PC-9 (cell line): ENCODE results near the gene PROCR. TPM values are rescaled to one million over a fixed set of nuclear protein-coding genes. Genes with fewer than 3 reads are reported as not detected.
"Not testable (repeated sequence)": the region's sequence is repeated elsewhere in the genome, so short reads cannot be mapped to it uniquely, and the experiment has no call there.

Source experiments
- BruUV-seq: library from RNA; stranded (reverse); fragments of 400-500 nt; replicated peaks from 2 replicates; lab custom pipeline; 2021; lab: Mats Ljungman, UMichigan
- CTCF ChIA-PET: fragments of 300-600 bp; sonication (Branson Sonifier 250); formaldehyde crosslinking; loops from one replicate; lab custom pipeline; 2022; ENCODE audit warnings: antibody characterized with exemption; lab: Charles Lee
- POLR2A ChIA-PET: fragments of 300-600 bp; sonication (Branson Sonifier 250); formaldehyde crosslinking; loops from one replicate; lab custom pipeline; 2022; ENCODE audit warnings: antibody characterized with exemption; ENCODE audit not compliant: unreplicated experiment; lab: Charles Lee
- DNase-seq, 2 experiments: peaks; one replicate each; pipeline versions ENCODE4 v3.0.0 to v3.0.0-alpha.2; 2015 to 2022; ENCODE audit warnings: mixed read lengths in 1 of 2
- H2AFZ ChIP-seq: fragments of 200-600 bp; sonication (generic); 2 replicates; pipeline ENCODE4 v1.8.1; 2017; ENCODE audit warnings: antibody characterized with exemption
- H3F3A ChIP-seq: fragments of 200-600 bp; sonication (generic); 2 replicates; pipeline ENCODE4 v1.8.1; 2017; ENCODE audit warnings: antibody characterized with exemption, mild to moderate bottlenecking, low read depth; ENCODE audit not compliant: insufficient read depth
- H3K27ac ChIP-seq: fragments of 200-600 bp; sonication (generic); 2 replicates; pipeline ENCODE4 v1.6.1; 2016; ENCODE audit warnings: mixed run types
- H3K27me3 ChIP-seq: fragments of 200-600 bp; sonication (generic); 2 replicates; pipeline ENCODE4 v1.6.1; 2016; ENCODE audit warnings: low read depth, mixed run types; ENCODE audit not compliant: insufficient read depth
- H3K36me3 ChIP-seq: fragments of 200-600 bp; sonication (generic); 2 replicates; pipeline ENCODE4 v1.6.1; 2016; ENCODE audit warnings: low read depth, mixed run types
- H3K4me1 ChIP-seq: fragments of 200-600 bp; sonication (generic); replicated peaks from 2 replicates; pipeline ENCODE4 v1.6.1; 2016; ENCODE audit warnings: mixed run types; ENCODE audit not compliant: insufficient read depth
- H3K4me2 ChIP-seq: fragments of 200-600 bp; sonication (generic); 2 replicates; pipeline ENCODE4 v1.6.1; 2017; ENCODE audit warnings: mixed run types
- H3K4me3 ChIP-seq: fragments of 200-600 bp; sonication (generic); 2 replicates; pipeline ENCODE4 v1.6.1; 2016; ENCODE audit warnings: mixed run types
- H3K79me2 ChIP-seq: fragments of 200-600 bp; sonication (generic); 2 replicates; pipeline ENCODE4 v1.6.1; 2017; ENCODE audit warnings: low read depth, mixed run types
- H3K9me2 ChIP-seq: fragments of 200-600 bp; sonication (generic); 2 replicates; pipeline ENCODE4 v1.8.1; 2017; ENCODE audit warnings: mild to moderate bottlenecking; ENCODE audit not compliant: insufficient read depth
- H3K9me3 ChIP-seq: fragments of 200-600 bp; sonication (generic); 2 replicates; pipeline ENCODE4 v1.8.1; 2016; ENCODE audit warnings: low read depth; ENCODE audit not compliant: insufficient read depth
- H4K20me1 ChIP-seq: fragments of 200-600 bp; sonication (generic); 2 replicates; pipeline ENCODE4 v1.8.1; 2017; ENCODE audit not compliant: insufficient read depth
- EZH2 ChIP-seq: fragments of 200-600 bp; sonication (generic); IDR thresholded peaks from 2 replicates; pipeline ENCODE4 v1.8.0; 2017; ENCODE audit warnings: antibody characterized with exemption, low read depth
- intact Hi-C: fragments of 100-400 bp; cut with micrococcal nuclease; formaldehyde crosslinking; loops from one replicate; pipeline ENCODE4 v1.10.0; 2022; ENCODE audit not compliant: unreplicated experiment
- total RNA-seq: library from RNA; stranded (reverse); gene quantifications from 2 replicates; pipeline ENCODE4 v1.2.3, GENCODE V29; 2021
- TF ChIP-seq, protein P1 (sequence below): fragments of 200-600 bp; sonication (generic); conservative IDR thresholded peaks from 2 replicates; pipeline ENCODE4 v1.6.1; 2017; ENCODE audit warnings: mixed run types, antibody characterized with exemption, mild to moderate bottlenecking, moderate library complexity

Gene PROCR
- total RNA-seq, 1 experiment from 2014 or later = 7.5 TPM

DNA sequence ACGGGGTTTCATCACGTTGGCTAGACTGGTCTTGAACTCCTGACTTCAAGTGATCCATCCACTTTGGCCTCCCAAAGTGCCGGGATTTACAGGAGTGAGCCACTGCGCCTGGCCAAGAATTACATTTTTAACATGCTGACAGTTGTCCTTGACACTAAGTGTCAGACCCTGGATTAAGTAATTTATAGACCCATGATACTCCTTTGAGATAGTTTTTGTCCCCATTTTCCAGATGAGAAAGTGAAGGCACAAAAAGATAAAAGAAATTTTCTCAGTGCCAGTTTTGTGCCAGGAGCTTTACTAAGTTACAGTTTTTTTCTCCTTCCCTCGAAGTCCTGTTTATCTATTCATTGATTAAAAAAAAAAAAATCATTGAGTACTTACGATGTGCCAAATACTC lies 14.9 kb upstream of the PROCR start:
- no TSS peak for BruUV-seq
- Histone ChIP-seq H3K36me3 (no peaks in the 10 kb centered on the region), H3K4me2 (no peak overlapping the region), H3K9me3 (no peaks in the 10 kb centered on the region), H3K4me3 (no peak overlapping the region), H3K79me2 (no peaks in the 10 kb centered on the region), H3K9me2 (no peaks in the 10 kb centered on the region), H3K27ac (no peak overlapping the region), H3F3A (peaks cover 3% of the 10 kb centered on the region; the same call in 1 of the 2 replicates), H3K27me3 (no peaks in the 10 kb centered on the region), H2AFZ (no peak overlapping the region), H4K20me1 (no peaks in the 10 kb centered on the region), H3K4me1 (no peaks in the 10 kb centered on the region)
- no peak for TF ChIP-seq EZH2
- TF ChIP-seq, protein P1, sequence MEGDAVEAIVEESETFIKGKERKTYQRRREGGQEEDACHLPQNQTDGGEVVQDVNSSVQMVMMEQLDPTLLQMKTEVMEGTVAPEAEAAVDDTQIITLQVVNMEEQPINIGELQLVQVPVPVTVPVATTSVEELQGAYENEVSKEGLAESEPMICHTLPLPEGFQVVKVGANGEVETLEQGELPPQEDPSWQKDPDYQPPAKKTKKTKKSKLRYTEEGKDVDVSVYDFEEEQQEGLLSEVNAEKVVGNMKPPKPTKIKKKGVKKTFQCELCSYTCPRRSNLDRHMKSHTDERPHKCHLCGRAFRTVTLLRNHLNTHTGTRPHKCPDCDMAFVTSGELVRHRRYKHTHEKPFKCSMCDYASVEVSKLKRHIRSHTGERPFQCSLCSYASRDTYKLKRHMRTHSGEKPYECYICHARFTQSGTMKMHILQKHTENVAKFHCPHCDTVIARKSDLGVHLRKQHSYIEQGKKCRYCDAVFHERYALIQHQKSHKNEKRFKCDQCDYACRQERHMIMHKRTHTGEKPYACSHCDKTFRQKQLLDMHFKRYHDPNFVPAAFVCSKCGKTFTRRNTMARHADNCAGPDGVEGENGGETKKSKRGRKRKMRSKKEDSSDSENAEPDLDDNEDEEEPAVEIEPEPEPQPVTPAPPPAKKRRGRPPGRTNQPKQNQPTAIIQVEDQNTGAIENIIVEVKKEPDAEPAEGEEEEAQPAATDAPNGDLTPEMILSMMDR = no peak
- ChIA-PET POLR2A (no interaction called here), CTCF (interaction anchor here (0.6 kb wide), 1 partner anchor 58 kb away, joined by 5 read pairs; no protein-coding TSS in a partner anchor)
- intact Hi-C loops = no loop called here
- no peak for DNase-seq

GRCh38 chr20:35160341-35160740 lies 11.5 kb upstream of the PROCR start:
- DNase-seq, H3F3A ChIP-seq, H3K79me2 ChIP-seq, BruUV-seq, H3K4me2 ChIP-seq, H3K36me3 ChIP-seq, H3K9me3 ChIP-seq, H3K4me3 ChIP-seq, H3K27ac ChIP-seq, H3K4me1 ChIP-seq, CTCF ChIA-PET, H4K20me1 ChIP-seq, intact Hi-C loops, H2AFZ ChIP-seq, H3K9me2 ChIP-seq, POLR2A ChIA-PET, H3K27me3 ChIP-seq: not testable (repeated sequence)

GRCh38 chr20:35164531-35164930 lies 7.3 kb upstream of the PROCR start:
- H3K27me3 ChIP-seq = not testable (repeated sequence)

DNA sequence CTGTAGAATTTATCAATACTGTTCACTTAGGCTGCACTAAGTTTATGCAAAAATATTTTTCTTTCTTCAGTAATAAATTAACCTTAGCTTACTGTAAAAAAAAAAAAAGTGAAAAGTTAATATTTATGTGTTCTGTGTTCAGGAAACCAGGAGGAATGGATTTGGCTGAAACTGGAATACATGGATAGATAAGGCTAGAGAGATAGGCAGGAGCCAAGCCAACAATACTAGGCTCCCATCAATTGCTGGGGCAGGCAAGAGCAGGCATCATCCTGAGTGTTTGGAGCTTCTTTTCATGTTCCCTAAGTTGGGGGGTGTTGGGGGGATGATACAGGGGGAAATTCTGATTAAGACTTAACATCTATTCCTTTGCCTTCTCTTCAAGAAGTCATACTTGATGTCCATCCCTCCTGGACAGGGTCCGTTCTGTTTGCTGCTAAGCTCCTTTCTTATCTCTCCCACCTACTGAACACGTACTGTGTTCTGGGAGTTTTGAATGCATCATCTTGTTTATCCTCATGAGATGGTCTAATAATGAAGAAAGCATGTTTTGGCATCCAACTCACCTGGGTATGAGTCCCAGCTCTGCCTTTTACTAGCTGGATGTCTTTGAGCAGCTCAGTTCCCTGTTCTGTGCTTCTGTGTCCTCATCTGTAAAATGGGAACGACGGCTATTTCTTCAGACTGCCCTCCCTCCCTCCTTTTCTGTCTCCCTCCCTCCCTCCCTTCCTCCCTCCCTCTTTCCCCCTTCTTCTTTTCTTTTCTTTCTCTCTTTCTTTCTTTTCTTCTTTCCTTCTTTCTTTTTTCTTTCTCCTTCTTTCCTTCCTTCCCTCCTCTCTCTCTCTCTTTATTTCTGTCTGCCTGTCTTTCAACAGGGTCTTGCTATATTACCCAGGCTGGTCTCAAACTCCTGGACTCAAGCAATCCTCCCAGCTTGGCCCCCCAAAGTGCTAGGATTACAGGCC lies 6.4 kb upstream of the PROCR start:
- no peak overlapping the region for H3K27ac ChIP-seq
- H3K4me3 ChIP-seq = no peak overlapping the region
- POLR2A ChIA-PET = no interaction called here
- no peak overlapping the region for H3K4me2 ChIP-seq
- CTCF ChIA-PET = no interaction called here
- no peaks in the 10 kb centered on the region for H3K36me3 ChIP-seq
- no peaks in the 10 kb centered on the region for H3K27me3 ChIP-seq
- DNase-seq = no peak
- H3K9me2 ChIP-seq = no peaks in the 10 kb centered on the region
- intact Hi-C loops = no loop called here
- H4K20me1 ChIP-seq = no peaks in the 10 kb centered on the region
- no peaks in the 10 kb centered on the region for H3K4me1 ChIP-seq
- H3F3A ChIP-seq = no peaks in the 10 kb centered on the region
- no peak overlapping the region for H2AFZ ChIP-seq
- no peak for TF ChIP-seq EZH2
- TF ChIP-seq, protein P1 = no peak
- no peaks in the 10 kb centered on the region for H3K9me3 ChIP-seq
- BruUV-seq = no TSS peak
- no peaks in the 10 kb centered on the region for H3K79me2 ChIP-seq

More at GRCh38 chr20:35164531-35164930, 7.3 kb upstream of the PROCR start:
- H3K9me3 ChIP-seq, H3K9me2 ChIP-seq, H3K4me2 ChIP-seq, H3K79me2 ChIP-seq, intact Hi-C loops, H4K20me1 ChIP-seq, H3K4me1 ChIP-seq, H3K27ac ChIP-seq, H3F3A ChIP-seq, H3K4me3 ChIP-seq, DNase-seq, H2AFZ ChIP-seq, H3K36me3 ChIP-seq, POLR2A ChIA-PET, CTCF ChIA-PET, BruUV-seq: not testable (repeated sequence)
